OCI-LY7 (cell line): ENCODE results near the gene FIS1. TPM values are rescaled to one million over a fixed set of nuclear protein-coding genes. Genes with fewer than 3 reads are reported as not detected.

Source experiments
- BruUV-seq: library from RNA; stranded (reverse); fragments of 400-500 nt; replicated peaks from 2 replicates; lab custom pipeline; 2021; lab: Mats Ljungman, UMichigan
- CTCF ChIA-PET: fragments of 300-600 bp; sonication (Branson Sonifier 250); formaldehyde crosslinking; loops from one replicate; lab custom pipeline; 2022; ENCODE audit warnings: antibody characterized with exemption; ENCODE audit not compliant: unreplicated experiment; lab: Charles Lee
- POLR2A ChIA-PET: fragments of 300-600 bp; sonication (Branson Sonifier 250); formaldehyde crosslinking; loops from one replicate; lab custom pipeline; 2022; ENCODE audit warnings: antibody characterized with exemption; lab: Charles Lee
- DNase-seq: peaks from one replicate; pipeline ENCODE4 v3.0.0-alpha.2; 2015; ENCODE audit warnings: low spot score
- H2AFZ ChIP-seq: fragments of 200-600 bp; sonication (generic), shearing (Covaris generic); 2 replicates; pipeline ENCODE4 v1.6.1; 2014; ENCODE audit warnings: mild to moderate bottlenecking, antibody characterized with exemption, low read length, moderate library complexity
- H3K27ac ChIP-seq: fragments of 200-600 bp; sonication (generic); 2 replicates; pipeline ENCODE4 v1.5.1; 2014; ENCODE audit warnings: mixed run types, low read depth, mild to moderate bottlenecking, moderate library complexity, low read length, inconsistent platforms; ENCODE audit not compliant: poor library complexity, severe bottlenecking
- H3K36me3 ChIP-seq: fragments of 200-600 bp; sonication (generic); 2 replicates; pipeline ENCODE4 v1.6.1; 2014; ENCODE audit warnings: mild to moderate bottlenecking, antibody characterized with exemption, low read length, moderate library complexity, mixed read lengths; ENCODE audit not compliant: insufficient read depth
- H3K4me1 ChIP-seq: fragments of 200-600 bp; sonication (generic); 2 replicates; pipeline ENCODE4 v1.5.1; 2014; ENCODE audit warnings: mild to moderate bottlenecking, low read length; ENCODE audit not compliant: insufficient read depth, poor library complexity, severe bottlenecking
- H3K4me2 ChIP-seq: fragments of 200-600 bp; sonication (generic); 2 replicates; pipeline ENCODE4 v1.6.1; 2014; ENCODE audit warnings: mild to moderate bottlenecking, low read length
- H3K4me3 ChIP-seq: fragments of 200-600 bp; sonication (generic); 2 replicates; pipeline ENCODE4 v1.5.1; 2014; ENCODE audit warnings: mild to moderate bottlenecking, low read depth, low read length; ENCODE audit not compliant: poor library complexity, severe bottlenecking
- H3K79me2 ChIP-seq: fragments of 200-600 bp; sonication (generic); 2 replicates; pipeline ENCODE4 v1.6.1; 2016; ENCODE audit warnings: low read depth, mild to moderate bottlenecking, low read length, moderate library complexity, mixed read lengths; ENCODE audit not compliant: insufficient read depth
- H3K9me2 ChIP-seq: fragments of 200-600 bp; sonication (generic); 2 replicates; pipeline ENCODE4 v1.6.1; 2016; ENCODE audit warnings: mild to moderate bottlenecking, low read length, mixed read lengths; ENCODE audit not compliant: insufficient read depth
- H3K9me3 ChIP-seq: fragments of 200-600 bp; sonication (generic); 2 replicates; pipeline ENCODE4 v1.6.1; 2014; ENCODE audit warnings: mild to moderate bottlenecking, mixed run types, low read length, mixed read lengths
- H4K20me1 ChIP-seq: fragments of 200-600 bp; sonication (generic); 2 replicates; pipeline ENCODE4 v1.6.1; 2014; ENCODE audit warnings: mild to moderate bottlenecking, antibody characterized with exemption, low read length, moderate library complexity, mixed read lengths; ENCODE audit not compliant: insufficient read depth
- EZH2phosphoT487 ChIP-seq: fragments of 200-600 bp; sonication (generic); IDR thresholded peaks from 2 replicates; pipeline ENCODE4 v1.6.1; 2018; ENCODE audit warnings: low read depth, borderline replicate concordance, mild to moderate bottlenecking, mixed run types, antibody characterized with exemption, low read length, moderate library complexity, mixed read lengths
- intact Hi-C: fragments of 100-400 bp; cut with micrococcal nuclease; formaldehyde crosslinking; loops from one replicate; pipeline ENCODE4 v1.10.0; 2022; ENCODE audit not compliant: unreplicated experiment
- total RNA-seq, 2 experiments: library from RNA; depleted of rRNA in 1 of 2; stranded (reverse); fragments of >200 nt in 1 of 2; shearing (Covaris generic) in 1 of 2; gene quantifications; 2 replicates each; pipeline ENCODE4 v1.2.3, GENCODE V29; 2014 to 2022
- TF ChIP-seq, protein P1 (sequence below): fragments of 200-600 bp; sonication (generic); conservative IDR thresholded peaks from 2 replicates; pipeline ENCODE4 v1.5.1; 2014; ENCODE audit warnings: mild to moderate bottlenecking, antibody characterized with exemption, low read length, moderate library complexity, mixed read lengths

Gene FIS1
- total RNA-seq, 2 experiments from 2014 or later: 92.7 to 102 TPM

DNA sequence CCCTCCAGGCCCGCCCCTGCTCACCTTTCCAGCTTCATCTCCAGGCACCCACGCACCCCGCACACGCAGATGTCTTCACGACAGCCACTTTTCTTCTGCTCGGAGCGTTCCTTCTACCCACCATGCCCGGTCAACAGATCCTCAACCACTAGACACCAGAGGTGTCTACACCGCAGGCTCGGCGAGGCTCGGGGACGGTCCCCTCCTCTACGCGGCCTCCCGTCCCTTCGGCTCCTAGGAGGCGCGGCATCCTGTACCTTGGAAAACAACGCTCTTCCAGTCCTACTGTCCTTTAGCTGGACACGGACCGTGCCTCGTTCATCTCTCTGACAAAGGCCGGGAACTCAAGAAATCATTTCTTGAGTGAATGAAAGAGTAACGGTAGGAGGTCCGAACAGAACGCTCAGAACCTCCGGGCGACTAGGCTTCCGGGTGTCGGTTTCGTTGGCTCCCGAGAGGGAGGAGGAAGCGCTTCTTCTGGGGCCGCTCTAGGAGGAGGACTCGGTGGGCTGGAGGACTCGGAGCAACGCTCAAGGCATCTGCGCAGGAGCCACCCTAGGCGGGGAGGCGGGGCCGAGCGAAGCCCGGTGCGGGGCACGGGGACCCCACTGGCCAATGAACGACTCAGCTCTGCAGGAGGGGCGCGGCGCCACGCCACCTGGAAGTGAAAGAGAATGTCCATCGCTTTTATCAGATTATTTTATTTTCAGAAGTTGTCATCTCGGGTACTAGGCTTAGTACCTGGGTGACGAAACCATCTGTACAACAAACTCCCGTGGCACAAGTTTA, 7.2 kb upstream of the FIS1 start:
- peak overlapping the region; percentile 58 for H3K4me2 ChIP-seq
- ChIA-PET CTCF (interaction anchor here (0.6 kb wide), 2 partner anchors 8 to 94 kb away, joined by 4 to 5 read pairs; no protein-coding TSS in a partner anchor), POLR2A (interaction anchor here (0.6 to 1.8 kb wide), 5 partner anchors 11 to 381 kb away, joined by 3 to 5 read pairs (median 3); no protein-coding TSS in a partner anchor)
- peak; percentile 98 for DNase-seq
- intact Hi-C loops: no loop called here
- H2AFZ ChIP-seq: peak overlapping the region; percentile 99
- BruUV-seq: TSS peak; percentile 80
- H3K79me2 ChIP-seq: peaks cover 22% of the 10 kb centered on the region
- peaks cover 18% of the 10 kb centered on the region for H3K36me3 ChIP-seq
- peak overlapping the region; percentile 30 for H3K27ac ChIP-seq
- H3K4me3 ChIP-seq: peak overlapping the region; percentile 83
- H3K4me1 ChIP-seq: peaks cover 12% of the 10 kb centered on the region
- H3K9me3 ChIP-seq: no peaks in the 10 kb centered on the region
- H3K9me2 ChIP-seq: no peaks in the 10 kb centered on the region
- H4K20me1 ChIP-seq: 0 out of 2 replicates have a peak, but pooled peaks cover 3% of the 10 kb centered on the region
- TF ChIP-seq, protein P1, sequence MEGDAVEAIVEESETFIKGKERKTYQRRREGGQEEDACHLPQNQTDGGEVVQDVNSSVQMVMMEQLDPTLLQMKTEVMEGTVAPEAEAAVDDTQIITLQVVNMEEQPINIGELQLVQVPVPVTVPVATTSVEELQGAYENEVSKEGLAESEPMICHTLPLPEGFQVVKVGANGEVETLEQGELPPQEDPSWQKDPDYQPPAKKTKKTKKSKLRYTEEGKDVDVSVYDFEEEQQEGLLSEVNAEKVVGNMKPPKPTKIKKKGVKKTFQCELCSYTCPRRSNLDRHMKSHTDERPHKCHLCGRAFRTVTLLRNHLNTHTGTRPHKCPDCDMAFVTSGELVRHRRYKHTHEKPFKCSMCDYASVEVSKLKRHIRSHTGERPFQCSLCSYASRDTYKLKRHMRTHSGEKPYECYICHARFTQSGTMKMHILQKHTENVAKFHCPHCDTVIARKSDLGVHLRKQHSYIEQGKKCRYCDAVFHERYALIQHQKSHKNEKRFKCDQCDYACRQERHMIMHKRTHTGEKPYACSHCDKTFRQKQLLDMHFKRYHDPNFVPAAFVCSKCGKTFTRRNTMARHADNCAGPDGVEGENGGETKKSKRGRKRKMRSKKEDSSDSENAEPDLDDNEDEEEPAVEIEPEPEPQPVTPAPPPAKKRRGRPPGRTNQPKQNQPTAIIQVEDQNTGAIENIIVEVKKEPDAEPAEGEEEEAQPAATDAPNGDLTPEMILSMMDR: no peak
- no peak for TF ChIP-seq EZH2phosphoT487

DNA sequence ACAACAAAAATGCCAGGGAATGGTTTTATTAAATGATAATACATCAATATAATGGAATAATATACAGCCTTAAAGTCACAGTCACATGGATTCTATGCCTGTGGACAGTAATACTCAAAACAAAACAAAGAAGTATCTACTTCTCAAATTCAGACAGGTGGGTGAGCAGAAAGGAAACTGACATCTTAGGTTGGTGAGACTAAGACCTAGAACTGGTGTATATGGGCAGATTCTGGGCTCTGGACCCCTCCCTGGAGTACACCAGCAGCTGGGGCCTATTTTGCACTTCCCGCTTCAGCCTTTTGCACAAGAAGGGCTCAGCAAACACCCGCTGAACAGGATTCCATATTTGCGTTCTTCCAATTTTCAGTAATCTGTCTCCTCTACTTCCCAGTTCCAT, 5.4 kb upstream of the FIS1 start:
- H3K36me3 ChIP-seq: peaks cover 18% of the 10 kb centered on the region
- H4K20me1 ChIP-seq: 0 out of 2 replicates have a peak, but pooled peaks cover 3% of the 10 kb centered on the region
- DNase-seq: no peak
- H3K27ac ChIP-seq: no peak overlapping the region
- peak overlapping the region; percentile 34 for H3K4me3 ChIP-seq
- H3K4me1 ChIP-seq: peaks cover 19% of the 10 kb centered on the region
- no peak for TF ChIP-seq EZH2phosphoT487
- TF ChIP-seq, protein P1: no peak
- peak overlapping the region; percentile 58 for H3K4me2 ChIP-seq
- intact Hi-C loops: no loop called here
- peaks cover 30% of the 10 kb centered on the region for H3K79me2 ChIP-seq
- CTCF ChIA-PET: no interaction called here
- H2AFZ ChIP-seq: no peak overlapping the region
- BruUV-seq: no TSS peak
- POLR2A ChIA-PET: interaction anchor here (0.6 to 0.7 kb wide), 2 partner anchors 9 to 108 kb away, joined by 3 read pairs; no protein-coding TSS in a partner anchor
- H3K9me2 ChIP-seq: no peaks in the 10 kb centered on the region
- no peaks in the 10 kb centered on the region for H3K9me3 ChIP-seq

DNA sequence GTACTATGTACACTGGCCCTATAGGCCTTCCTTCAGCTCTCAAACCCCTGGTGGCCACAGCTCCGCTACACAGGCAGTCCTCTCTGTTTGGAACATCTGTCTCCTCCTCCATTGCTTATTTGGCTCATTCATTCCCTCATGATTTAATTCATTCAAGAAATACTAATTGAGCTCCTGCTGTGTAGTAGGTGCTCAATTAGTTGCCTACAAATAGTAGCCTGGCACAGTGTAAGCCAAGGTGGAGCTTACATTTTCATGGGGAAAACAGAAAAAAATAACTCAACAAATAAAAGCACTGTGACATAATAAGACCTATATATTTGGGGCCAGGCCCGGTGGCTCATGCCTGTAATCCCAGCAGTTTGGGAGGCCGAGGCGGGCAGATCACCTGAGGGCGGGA, 3.4 kb upstream of the FIS1 start:
- CTCF ChIA-PET: no interaction called here
- no TSS peak for BruUV-seq
- TF ChIP-seq, protein P1: no peak
- TF ChIP-seq EZH2phosphoT487: no peak
- H2AFZ ChIP-seq: no peak overlapping the region
- H3K36me3 ChIP-seq: peaks cover 22% of the 10 kb centered on the region
- no peaks in the 10 kb centered on the region for H3K9me2 ChIP-seq
- H3K79me2 ChIP-seq: peaks cover 40% of the 10 kb centered on the region
- POLR2A ChIA-PET: interaction anchor here (0.6 to 1.7 kb wide), 2 partner anchors 31 to 92 kb away, joined by 3 to 6 read pairs; partner anchors contain the start of genes PLOD3 and ZNHIT1
- intact Hi-C loops: no loop called here
- H3K4me3 ChIP-seq: no peak overlapping the region
- H4K20me1 ChIP-seq: 0 out of 2 replicates have a peak, but pooled peaks cover 3% of the 10 kb centered on the region
- H3K4me1 ChIP-seq: peaks cover 29% of the 10 kb centered on the region
- no peak overlapping the region for H3K27ac ChIP-seq
- no peaks in the 10 kb centered on the region for H3K9me3 ChIP-seq
- no peak for DNase-seq
- H3K4me2 ChIP-seq: no peak overlapping the region
